SK-MEL-5 (cell line): Measurements from ENCODE around the gene CALM3. TPM values are rescaled to one million over a fixed set of nuclear protein-coding genes. Genes with fewer than 3 reads are reported as not detected.

ENCODE experiments used
- DNase-seq: peaks from one replicate; pipeline ENCODE4 v3.0.0-alpha.2; 2016; ENCODE audit warnings: low read depth, low spot score
- in situ Hi-C: cut with HindIII; loops from 2 replicates; pipeline ENCODE4 v1.10.0; 2016; ENCODE audit warnings: low sequenced_read_pairs, high pct_unique_total_duplicates, low pct_unique_long_range_greater_than_20kb
- total RNA-seq: library from RNA; depleted of rRNA; stranded (reverse); fragments of >200 nt; shearing (Covaris generic); gene quantifications from 2 replicates; pipeline ENCODE4 v1.2.3, GENCODE V29; 2014

The CALM3 gene
- total RNA-seq, 1 experiment from 2014 or later: 117 TPM

GRCh38 chr19:46609511-46610412 is 8.6 kb downstream of the CALM3 start:
- DNase-seq: no peak
- in situ Hi-C loops: no loop called here

GRCh38 chr19:46610413-46610775 is 9.3 kb downstream of the CALM3 start:
- DNase-seq: no peak
- in situ Hi-C loops: no loop called here

- in situ Hi-C loops: no loop called here
- no peak for DNase-seq
Measured at GRCh38 chr19:46610851-46611770, 10.0 kb downstream of the CALM3 start.

GRCh38 chr19:46611776-46612175 is 10.6 kb downstream of the CALM3 start:
- in situ Hi-C loops: no loop called here

GRCh38 chr19:46613525-46613924 is 12.4 kb downstream of the CALM3 start:
- DNase-seq: no peak
- in situ Hi-C loops: no loop called here

More at GRCh38 chr19:46611776-46612175, 10.6 kb downstream of the CALM3 start:
- DNase-seq: no peak

- in situ Hi-C loops: no loop called here
- peak; percentile 74 for DNase-seq
Measured at GRCh38 chr19:46614114-46614722, 13.1 kb downstream of the CALM3 start.

- no peak for DNase-seq
- in situ Hi-C loops: no loop called here
Measured at GRCh38 chr19:46615966-46616365, 14.8 kb downstream of the CALM3 start.

GRCh38 chr19:46616631-46617322 is 15.6 kb downstream of the CALM3 start:
- in situ Hi-C loops: no loop called here
- peak; percentile 50 for DNase-seq

- in situ Hi-C loops: no loop called here
- DNase-seq: no peak
Measured at GRCh38 chr19:46617601-46618000, 16.5 kb downstream of the CALM3 start.

- no peak for DNase-seq
- in situ Hi-C loops: no loop called here
Measured at GRCh38 chr19:46618670-46619231, 17.6 kb downstream of the CALM3 start.

GRCh38 chr19:46620267-46620666 is 19.1 kb downstream of the CALM3 start:
- no peak for DNase-seq
- in situ Hi-C loops: no loop called here

- DNase-seq: no peak
- in situ Hi-C loops: no loop called here
Measured at GRCh38 chr19:46620716-46621115, 19.6 kb downstream of the CALM3 start.

GRCh38 chr19:46621191-46622117 is 20.3 kb downstream of the CALM3 start:
- no peak for DNase-seq
- in situ Hi-C loops: no loop called here

- in situ Hi-C loops: no loop called here
- no peak for DNase-seq
Measured at GRCh38 chr19:46622118-46622446, 21.0 kb downstream of the CALM3 start.

- in situ Hi-C loops: no loop called here
- DNase-seq: no peak
Measured at GRCh38 chr19:46623915-46624502, 22.9 kb downstream of the CALM3 start.
